Activated T-cell treated with anti-CD3 and anti-CD28 coated beads for 1 hour (primary cell): ENCODE results near the gene ZNF611.
"Not testable (repeated sequence)": the region's sequence is repeated elsewhere in the genome, so short reads cannot be mapped to it uniquely, and the experiment has no call there.

ENCODE experiments used
- DNase-seq: peaks from one replicate; pipeline ENCODE4 v3.0.0-alpha.2; 2020; ENCODE audit warnings: low read depth

ZNF611 gene

DNA sequence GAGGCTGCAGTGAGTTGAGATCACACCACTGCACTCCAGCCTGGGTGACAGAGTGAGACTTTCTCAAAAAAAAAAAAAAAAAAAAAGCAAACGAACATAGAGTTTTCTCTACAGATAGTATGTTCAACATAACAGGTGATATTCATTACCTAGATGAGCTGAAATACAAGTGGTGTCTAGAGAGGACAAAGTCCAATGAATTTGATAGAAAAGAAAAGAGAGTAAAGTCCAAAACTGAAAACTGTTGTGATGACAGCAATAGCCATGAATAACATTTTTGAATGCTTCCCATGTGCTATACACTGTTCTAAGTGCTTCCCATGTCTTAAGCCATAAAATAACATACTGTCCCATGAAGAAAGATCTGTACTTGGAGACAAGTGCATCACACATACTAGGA lies 53.6 kb downstream of the ZNF611 start:
- DNase-seq: not testable (repeated sequence)

DNA sequence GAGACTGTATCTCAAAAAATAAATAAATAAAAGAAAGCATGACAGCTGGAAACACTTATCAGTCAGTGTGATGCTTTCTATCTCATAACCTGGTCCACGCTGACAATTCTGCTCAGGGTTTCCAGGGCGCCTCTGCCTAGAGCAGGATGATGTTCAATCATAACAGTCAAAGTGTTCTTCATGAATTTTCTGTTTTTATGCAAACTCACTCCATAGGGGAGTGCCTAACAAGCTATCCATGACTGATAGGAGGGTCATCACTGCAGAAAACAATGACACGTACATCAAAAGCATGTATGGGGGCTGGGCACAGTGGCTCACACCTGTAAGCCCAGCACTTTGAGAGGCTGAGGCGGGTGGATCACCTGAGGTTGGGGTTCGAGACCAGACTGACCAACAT lies 55.2 kb downstream of the ZNF611 start:
- no peak for DNase-seq

DNA sequence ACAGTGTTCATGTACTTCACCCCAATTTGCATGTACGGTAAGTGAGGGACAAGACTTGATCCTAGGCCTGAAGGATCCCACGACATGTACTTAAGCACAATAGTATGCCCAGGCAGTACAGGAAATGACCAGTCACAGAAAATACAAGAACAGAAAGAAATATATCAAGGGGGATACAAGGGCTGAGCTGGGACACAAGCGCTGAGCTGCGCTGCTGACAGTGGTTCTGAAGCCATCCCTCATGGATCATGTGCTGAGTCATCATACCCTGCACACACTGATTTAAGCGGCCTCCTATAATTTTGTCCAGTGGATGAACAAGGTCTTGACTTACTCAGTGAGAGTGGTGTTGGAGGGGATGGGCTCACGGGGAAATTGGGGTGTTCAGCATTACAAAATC lies 59.6 kb downstream of the ZNF611 start:
- not testable (repeated sequence) for DNase-seq

DNA sequence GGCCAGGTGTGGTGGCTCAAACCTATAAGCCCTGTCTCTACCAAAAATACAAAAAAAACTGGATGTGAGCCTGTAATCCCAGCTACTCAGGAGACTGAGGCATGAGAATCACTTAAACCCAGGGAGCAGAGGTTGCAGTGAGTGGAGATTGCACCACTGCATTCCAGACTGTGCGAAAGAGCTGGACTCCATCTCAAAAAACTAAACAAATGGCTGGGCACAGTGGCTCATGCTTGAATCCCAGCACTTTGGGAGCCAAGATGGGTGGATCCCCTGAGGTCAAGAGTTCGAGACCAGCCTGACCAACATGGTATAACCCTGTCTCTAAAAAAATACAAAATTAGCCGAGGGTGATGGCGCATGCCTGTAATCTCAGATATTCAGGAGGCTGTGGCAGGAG lies 61.8 kb downstream of the ZNF611 start:
- no peak for DNase-seq

DNA sequence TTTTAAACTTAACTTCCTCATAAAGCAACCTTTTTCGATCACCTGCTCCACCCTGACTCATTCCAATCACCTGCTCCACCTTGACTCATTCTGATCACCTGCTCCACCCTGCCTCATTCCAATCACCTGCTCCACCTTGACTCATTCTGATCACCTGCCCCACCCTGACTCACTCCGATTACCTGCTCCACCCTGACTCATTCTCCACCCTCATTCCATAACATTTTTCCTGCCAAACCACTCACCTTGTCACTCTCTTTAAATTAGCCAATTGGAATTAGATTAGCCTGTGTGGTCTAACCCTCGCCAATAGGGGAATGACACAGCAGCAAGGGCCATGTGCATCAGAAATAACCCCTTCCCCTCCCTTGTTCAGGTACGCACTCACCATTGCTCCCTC lies 64.8 kb downstream of the ZNF611 start:
- no peak for DNase-seq

DNA sequence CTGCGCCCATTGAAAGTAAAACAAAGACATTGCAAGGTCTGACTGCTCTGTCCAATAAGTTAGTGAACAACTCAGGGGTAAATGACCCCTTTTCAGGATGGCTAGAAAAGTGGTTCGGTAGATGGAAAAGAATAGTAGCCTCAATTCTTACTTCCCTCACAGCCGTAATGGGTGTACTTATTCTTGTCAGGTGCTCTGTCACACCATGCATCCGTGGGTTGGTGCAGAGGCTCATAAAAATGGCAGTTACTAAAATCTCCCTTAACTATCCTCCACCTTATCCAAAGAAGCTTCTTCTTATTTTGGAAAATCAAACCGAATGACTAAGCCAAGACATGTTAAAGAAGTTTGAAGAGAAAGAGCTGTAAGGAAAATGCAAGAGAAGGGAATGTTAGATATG lies 65.3 kb downstream of the ZNF611 start:
- DNase-seq: no peak

DNA sequence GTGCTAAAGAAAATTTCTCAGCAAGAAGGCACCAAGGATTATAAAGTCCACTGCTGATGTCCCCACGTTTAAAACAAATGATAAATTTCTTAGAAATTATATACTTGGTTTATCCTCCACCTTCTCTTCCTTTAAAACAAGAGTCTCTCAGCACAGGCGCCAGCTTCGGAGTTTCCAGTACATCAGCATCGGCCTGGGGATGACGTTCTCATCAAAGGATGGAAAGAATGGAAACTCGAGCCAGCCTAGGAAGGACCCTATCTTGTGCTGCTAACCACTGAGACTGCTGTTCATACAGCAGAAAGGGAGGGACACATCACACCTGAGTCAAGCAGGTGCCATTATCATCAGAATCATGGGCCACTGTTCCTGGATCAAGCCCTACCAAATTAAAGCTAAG lies 66.9 kb downstream of the ZNF611 start:
- DNase-seq: no peak

DNA sequence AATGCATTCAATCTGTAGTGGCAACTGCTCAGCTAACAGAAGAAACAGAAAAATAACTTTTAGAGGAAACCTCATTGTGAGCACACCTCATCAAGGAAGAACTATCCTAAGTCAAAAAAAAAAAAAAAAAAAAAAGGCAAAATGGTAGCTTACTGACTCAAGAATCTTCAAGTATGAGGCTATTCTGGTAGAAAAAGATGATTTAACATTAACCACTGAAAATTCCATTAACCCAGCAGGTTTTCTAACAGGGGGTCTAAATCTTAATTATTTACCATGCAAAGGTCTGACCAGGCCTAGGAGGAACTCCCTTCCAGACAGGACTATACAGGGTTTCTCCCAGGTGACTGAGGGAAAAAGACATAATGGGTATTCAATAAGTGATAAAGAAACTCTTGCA lies 68.3 kb downstream of the ZNF611 start:
- DNase-seq: no peak

DNA sequence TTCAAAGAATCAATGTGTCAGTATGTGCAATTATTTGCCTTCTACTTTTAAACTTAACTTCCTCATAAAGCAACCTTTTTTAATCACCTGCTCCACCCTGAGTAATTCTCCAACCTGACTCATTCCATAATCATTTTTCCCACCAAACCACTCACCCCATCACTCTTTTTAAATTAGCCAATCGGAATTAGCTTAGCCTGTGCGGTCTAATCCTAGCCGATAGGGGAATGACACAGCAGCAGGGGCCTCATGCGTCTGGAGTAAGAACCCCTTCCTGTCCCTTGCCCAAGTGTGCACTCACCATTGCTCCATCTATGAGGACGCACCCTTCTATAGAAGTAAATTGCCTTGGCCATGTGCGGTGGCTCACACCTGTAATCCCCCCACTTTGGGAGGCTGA lies 69.3 kb downstream of the ZNF611 start:
- DNase-seq: no peak

DNA sequence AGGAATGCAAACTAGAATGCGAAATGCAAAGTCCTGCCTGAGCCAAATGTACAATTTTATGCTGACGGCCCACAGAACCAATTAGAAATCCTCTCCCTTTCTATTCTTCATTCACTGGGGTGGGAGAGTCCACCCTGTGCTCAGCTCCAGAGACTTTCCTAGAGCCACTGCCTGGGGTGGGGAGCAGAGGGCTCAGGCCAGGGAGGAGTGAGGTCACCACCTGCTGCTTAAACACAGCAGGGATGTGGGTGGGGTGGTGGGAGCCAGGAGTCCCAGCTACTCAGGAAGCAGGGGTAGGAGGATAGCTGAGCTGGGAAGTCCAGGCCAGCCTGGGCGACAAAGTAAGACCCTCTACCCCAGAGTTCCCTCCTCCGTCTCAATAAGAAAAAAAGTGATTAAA lies 69.8 kb downstream of the ZNF611 start:
- no peak for DNase-seq

DNA sequence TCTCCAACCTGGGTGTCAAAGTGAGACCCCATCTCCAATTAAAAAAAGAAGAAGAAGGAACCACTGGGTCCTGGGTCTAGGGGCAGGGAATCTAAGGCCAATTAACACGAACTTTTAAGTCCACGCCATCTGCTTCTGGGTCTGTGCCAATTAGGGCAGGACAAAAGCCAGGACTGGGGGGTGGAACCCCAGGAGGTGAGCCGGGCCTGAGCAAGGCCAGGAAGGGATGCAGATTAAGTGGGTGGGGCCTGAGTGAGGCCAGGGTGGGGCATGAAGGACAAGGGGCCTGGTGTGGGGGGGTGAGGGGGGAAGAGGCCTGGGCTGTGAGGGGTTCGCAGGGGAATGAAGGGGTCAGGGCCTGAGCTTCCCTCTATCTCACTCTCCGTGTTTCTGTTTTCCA lies 70.4 kb downstream of the ZNF611 start:
- no peak for DNase-seq

DNA sequence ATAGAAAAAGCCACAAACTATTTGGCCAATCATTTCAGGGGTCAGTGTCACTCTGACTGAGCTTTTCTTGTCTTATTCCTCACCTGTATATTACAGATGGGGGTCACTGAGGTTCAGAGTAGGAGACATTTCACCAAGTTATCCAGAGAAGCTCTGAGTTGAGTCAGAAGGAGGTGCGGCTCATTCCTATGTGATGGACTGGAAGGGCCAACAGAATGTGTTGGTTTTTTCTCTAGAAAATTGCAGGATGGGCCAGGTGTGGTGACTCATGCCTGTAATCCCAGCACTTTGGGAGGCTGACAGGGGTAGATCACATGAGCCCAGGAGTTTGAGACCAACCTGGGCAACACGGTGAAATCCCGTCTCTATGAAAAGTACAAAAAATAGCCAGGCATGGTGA lies 72.2 kb downstream of the ZNF611 start:
- no peak for DNase-seq

DNA sequence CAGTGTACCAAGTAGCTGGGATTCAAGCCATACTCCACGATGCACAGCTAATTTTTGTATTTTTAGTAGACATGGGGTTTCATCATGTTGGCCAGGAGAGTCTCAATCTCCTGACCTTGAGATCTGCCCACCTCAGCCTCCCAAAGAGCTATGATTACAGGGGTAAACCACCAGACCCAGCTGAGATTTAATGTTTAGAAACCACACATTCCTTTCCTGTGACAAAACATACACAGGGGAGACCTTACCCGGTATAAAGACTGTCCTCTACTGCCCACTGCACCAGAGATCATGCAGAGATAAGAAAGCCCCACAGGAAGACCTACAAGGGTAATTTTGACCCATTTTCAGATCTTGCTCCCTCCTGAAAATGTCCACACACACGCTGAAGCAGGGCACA lies 73.9 kb downstream of the ZNF611 start:
- no peak for DNase-seq

DNA sequence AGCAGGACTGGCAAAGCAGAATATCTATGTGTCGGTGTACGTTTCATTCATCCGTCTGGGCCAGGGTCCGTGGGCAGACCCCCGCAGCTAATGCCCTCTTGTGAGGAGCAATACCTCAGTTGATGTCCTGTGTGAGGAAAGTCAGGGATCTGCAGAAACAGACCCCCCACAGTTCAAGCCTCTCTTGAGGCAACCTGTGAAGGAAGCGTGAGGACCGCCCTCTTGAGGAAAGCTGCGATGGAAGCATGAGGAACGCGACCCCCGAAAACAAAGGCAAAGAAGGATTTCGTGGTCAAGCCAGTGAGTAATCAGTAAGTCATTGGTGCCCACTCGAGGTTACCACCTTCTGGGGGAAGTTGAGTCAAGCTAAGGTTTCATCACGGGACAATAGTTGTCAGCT lies 75.8 kb downstream of the ZNF611 start:
- DNase-seq: no peak

DNA sequence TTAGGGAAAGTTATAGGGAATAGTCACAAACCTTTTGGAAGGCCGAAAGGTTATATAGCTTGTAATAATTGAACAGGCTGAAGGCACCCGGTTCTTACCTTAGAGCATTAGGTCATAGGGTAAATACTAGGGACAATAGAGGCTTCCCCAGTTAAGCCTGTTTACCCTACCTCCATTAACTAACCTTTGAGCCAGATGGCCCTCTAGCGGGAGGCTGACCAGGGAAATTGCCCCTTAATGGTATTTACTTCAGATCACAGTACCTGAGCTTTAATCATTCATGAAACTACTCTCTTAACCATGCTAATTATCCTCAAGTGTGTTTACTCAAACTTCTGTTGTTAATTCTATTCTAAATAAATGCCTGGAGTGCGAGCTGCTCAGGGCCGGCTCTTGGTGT lies 76.2 kb downstream of the ZNF611 start:
- no peak for DNase-seq

DNA sequence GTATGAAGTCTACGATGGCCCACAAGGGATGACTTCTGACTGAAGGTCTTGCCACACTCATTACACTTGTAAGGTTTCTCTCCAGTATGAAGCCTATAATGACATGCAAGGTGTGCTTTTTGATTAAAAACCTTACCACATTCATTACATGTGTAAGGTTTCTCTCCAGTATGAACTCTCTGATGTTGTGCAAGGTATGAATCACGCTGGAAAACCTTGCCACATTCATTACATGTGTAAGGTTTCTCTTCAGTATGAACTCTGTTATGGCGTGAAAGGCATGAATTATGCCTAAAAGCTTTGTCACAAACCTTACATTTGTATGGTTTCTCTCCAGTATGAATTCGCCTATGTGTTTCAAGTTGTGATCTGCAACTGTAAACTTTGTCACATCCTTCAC lies 81.7 kb downstream of the ZNF611 start:
- no peak for DNase-seq
